IPS DF 4.7 (cell line): ENCODE results near the gene TFEC.
"Not testable (repeated sequence)": the region's sequence is repeated elsewhere in the genome, so short reads cannot be mapped to it uniquely, and the experiment has no call there.

Experiments used
- DNase-seq: peaks from one replicate; pipeline ENCODE4 v3.0.0-alpha.2; 2013; ENCODE audit warnings: low spot score; ENCODE audit errors: extremely low read depth

The TFEC gene

GRCh38 chr7:116030651-116031276, at the start of gene TFEC:
TFEC (minus strand) TSS chr7:116030763; CDS start chr7:115984441, 46,322 bp downstream.
- no peak for DNase-seq

DNA sequence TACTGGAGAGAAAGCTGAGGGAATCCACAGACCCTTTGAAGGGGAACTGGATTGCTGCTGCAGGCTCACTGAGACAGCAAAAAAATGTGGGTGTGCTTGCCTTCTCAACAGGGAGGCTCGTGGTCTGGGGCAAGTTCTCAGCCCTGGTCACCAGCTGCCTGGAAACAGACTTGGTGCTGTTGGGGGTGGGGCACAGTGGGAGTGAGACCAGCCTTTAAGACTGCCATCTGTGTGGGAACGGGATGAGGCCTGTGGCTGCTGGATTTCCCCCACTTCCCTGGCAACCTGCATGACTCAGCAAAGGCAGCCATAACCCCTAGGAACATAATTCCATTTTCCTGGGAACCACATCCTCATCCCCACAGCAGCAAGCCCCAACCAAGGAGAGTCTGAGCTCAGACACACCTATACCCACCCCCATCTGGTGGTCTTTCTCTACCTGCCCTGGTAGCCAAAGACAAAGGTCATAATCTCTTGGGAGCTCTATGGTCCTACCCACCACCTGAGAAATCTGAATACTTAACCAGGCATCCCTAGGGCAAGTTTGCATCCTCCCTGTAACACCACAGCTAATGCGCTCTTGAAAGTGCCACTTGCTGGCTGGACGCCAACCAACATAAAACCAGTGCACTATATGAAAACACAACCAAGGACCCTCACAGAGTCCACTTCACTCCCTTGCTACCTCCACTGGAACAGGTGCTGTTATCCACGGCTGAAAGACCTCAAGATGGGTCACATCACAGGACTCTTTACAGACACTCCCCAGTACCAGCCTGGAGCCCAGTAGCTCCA, 45.0 kb upstream of the TFEC start:
- DNase-seq, result no peak

- DNase-seq, result no peak
These were observed 41.1 kb upstream of the TFEC start for GRCh38 chr7:116071629-116072028.

- DNase-seq, result no peak
These were observed 33.6 kb upstream of the TFEC start for GRCh38 chr7:116064179-116064578.

GRCh38 chr7:116062666-116063065, 32.1 kb upstream of the TFEC start:
- DNase-seq, result no peak

GRCh38 chr7:116052006-116052405, 21.4 kb upstream of the TFEC start:
- DNase-seq, result no peak

- DNase-seq, result not testable (repeated sequence)
These were observed 16.7 kb upstream of the TFEC start for GRCh38 chr7:116047261-116047660.

GRCh38 chr7:116045532-116045931, 15.0 kb upstream of the TFEC start:
- DNase-seq, result no peak

GRCh38 chr7:116041615-116042014, 11.1 kb upstream of the TFEC start:
- DNase-seq, result no peak

DNA sequence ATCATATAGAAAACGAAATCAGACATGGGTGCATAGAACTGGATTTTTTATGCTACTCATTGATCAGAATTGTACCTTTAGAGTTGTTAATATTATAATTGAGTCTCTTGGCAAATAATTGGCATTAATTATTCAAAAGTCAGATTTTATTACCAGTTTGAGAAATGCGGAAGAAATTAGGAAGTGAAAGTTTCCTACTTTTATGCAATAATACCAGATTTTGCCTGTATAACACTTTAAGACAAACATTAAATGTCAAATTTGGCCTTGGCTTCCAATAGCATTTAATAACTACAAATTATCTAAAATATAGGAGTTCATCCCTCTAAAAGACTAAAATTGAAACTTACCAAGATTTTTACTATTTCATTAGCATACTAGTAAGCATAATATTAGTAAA, 6.8 kb upstream of the TFEC start:
- no peak for DNase-seq

GRCh38 chr7:116034411-116034810, 3.8 kb upstream of the TFEC start:
- no peak for DNase-seq

DNA sequence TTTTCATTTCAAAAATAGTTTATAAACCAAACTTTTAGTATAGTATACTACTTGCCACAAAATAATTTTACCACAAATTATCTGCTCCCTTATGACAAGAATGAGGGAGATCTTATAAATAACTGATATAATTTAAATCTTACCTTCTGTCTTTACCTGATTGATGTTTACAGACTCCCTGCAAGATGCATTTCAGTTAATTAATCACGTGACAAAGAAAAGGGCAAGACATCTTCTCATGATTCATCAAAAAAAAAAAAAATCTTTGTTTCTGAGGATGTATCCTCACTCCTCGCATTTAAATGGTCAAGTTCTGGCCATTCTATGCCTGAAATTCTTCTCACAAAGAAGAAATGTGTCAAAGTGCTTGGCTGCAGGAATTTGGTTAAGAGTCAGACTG, 2.3 kb upstream of the TFEC start:
- no peak for DNase-seq

GRCh38 chr7:116028787-116029186, 1.8 kb downstream of the TFEC start:
- no peak for DNase-seq

- no peak for DNase-seq
These were observed 2.8 kb downstream of the TFEC start for GRCh38 chr7:116027786-116028185.

GRCh38 chr7:116024826-116025809, 5.4 kb downstream of the TFEC start:
- no peak for DNase-seq

DNA sequence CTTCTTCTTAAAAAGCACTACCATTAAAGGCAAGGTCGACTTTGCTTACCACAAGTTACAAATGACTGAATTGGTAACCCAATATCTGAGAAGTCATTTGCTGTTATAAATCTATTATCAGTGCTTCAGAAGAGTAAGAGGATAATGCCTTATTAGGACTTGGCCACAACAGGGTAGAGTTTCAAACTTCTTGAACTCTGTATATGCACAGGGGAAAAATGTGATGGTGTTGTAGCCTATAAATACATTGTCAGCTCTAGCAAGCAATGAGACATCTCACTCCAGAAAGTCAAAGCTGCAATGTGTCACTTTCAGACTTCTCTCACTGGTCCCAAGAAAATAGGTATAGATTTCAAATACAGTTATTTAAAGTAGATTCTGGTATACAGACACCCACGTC, 9.3 kb downstream of the TFEC start:
- no peak for DNase-seq

- no peak for DNase-seq
These were observed 11.8 kb downstream of the TFEC start for GRCh38 chr7:116018731-116019130.

- DNase-seq, result no peak
These were observed 16.9 kb downstream of the TFEC start for GRCh38 chr7:116013675-116014074.

DNA sequence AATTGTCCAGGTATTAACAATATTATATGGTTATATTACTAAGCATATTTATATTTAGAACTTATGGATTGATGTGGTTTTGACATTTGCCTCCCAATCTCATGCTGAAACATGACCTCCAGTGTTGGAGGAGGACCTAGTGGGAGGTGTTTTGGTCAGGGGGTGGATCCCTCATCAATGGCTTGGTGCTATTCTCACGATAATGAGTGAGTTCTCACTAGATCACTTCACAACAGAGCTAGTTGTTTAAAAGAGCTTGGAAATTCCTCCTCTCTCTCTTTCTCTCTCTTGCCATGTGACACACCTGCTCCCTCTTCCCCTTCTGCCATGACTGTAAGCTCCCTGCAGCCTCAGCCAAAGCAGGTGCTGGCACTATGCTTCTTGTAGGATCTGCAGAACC, 19.0 kb downstream of the TFEC start:
- no peak for DNase-seq

DNA sequence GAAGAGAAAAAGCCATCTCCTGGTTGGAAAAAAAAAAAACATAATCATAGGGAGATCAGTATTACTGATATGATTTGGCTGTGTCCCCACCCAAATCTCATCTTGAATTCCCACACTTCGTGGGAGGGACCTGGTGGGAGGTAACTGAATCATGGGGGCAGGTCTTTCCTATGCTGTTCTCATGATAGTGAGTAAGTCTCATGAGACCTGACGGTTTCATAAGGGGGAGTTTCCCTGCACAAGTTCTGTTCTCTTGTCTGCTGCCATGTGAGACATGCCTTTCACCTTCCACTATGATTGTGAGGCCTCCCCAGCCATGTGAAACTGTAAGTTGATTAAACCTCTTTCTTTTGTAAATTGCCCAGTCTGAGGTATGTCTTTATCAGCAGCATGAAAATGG, 25.8 kb downstream of the TFEC start:
- not testable (repeated sequence) for DNase-seq

DNA sequence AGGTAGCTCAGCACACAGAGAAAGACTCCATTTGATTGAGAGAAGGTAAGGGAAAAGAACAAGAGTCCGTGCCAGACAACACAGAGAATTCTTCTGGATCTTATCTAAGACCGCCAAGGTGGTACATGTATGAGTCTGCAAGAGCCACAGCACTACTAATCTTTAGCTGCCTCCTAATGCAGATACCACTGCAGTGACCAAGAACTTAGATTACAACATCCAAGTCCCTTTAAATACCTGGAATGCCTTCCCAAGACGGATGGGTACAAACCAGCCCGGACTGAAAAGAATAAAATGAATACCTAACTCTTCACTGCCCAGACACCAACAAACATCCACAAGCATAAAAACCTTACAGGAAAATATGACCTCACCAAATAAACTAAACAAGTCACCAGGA, 33.3 kb downstream of the TFEC start:
- no peak for DNase-seq

DNA sequence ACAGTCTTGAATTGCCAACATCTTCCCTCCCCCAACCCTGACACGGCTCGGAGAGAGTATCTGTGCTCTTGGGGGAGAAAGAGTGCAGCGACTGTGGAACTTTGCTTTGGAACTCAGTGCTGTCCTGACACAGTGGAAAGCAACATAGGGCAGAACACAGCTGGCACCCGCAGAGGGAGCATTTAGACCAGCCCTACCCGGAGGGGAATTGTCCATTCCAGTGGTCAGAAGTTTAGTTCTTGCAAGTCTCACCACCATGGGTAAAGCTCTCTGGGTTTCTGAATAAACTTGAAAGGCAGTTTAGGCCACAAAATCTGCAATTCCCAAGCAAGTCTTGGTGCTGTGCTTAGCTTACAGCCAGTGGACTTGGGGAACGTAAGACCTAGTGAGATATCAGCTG, 34.9 kb downstream of the TFEC start:
- no peak for DNase-seq
